Fibroblast of lung (primary cell): ENCODE measurements around the gene DDR2. TPM values are rescaled to one million over a fixed set of nuclear protein-coding genes. Genes with fewer than 3 reads are reported as not detected.
A peak's percentile ranks its signal among the peaks of the same experiment; 100 is the strongest.

ENCODE experiments used
- DNase-seq, 2 donors: peaks; one replicate each; pipeline versions ENCODE4 v3.0.0 to v3.0.0-alpha.2; 2010; ENCODE audit warnings: low read depth in 2 of 2
- H2AFZ ChIP-seq: 2 replicates; pipeline ENCODE4 v1.5.1; 2012; ENCODE audit warnings: low read length, control low read depth, inconsistent platforms
- H3K27ac ChIP-seq: 2 replicates; pipeline ENCODE4 v1.5.1; 2011; ENCODE audit warnings: low read length, control low read depth; ENCODE audit not compliant: insufficient read depth
- H3K27me3 ChIP-seq: 2 replicates; pipeline ENCODE4 v1.5.1; 2011; ENCODE audit warnings: mild to moderate bottlenecking, low read length; ENCODE audit not compliant: control insufficient read depth, insufficient read depth
- H3K36me3 ChIP-seq: 2 replicates; pipeline ENCODE4 v1.5.1; 2011; ENCODE audit warnings: low read length; ENCODE audit not compliant: control insufficient read depth, insufficient read depth
- H3K4me1 ChIP-seq: 2 replicates; pipeline ENCODE4 v1.5.1; 2011; ENCODE audit warnings: low read length; ENCODE audit not compliant: control insufficient read depth, insufficient read depth; ENCODE audit errors: extremely low read depth
- H3K4me2 ChIP-seq: 2 replicates; pipeline ENCODE4 v1.5.1; 2011; ENCODE audit warnings: low read length, control low read depth; ENCODE audit not compliant: insufficient read depth; ENCODE audit errors: extremely low read depth
- H3K4me3 ChIP-seq, 4 experiments: fragments of 200-600 bp in 1 of 4; sonication (generic) in 1 of 4; replicated peaks in 1 of 4; 2 replicates each; pipeline ENCODE4 v1.5.1; 2011 to 2016; ENCODE audit warnings: low read length in 4 of 4, low read depth in 3 of 4, mild to moderate bottlenecking in 3 of 4, control low read depth in 2 of 4, inconsistent platforms in 1 of 4, mixed read lengths in 1 of 4; ENCODE audit not compliant: insufficient read depth in 1 of 4; ENCODE audit errors: control extremely low read depth in 1 of 4
- H3K79me2 ChIP-seq: 2 replicates; pipeline ENCODE4 v1.5.1; 2012; ENCODE audit warnings: mild to moderate bottlenecking, low read length, inconsistent platforms; ENCODE audit not compliant: control insufficient read depth, insufficient read depth
- H3K9ac ChIP-seq: 2 replicates; pipeline ENCODE4 v1.5.1; 2011; ENCODE audit warnings: mild to moderate bottlenecking, low read length, control low read depth; ENCODE audit not compliant: insufficient read depth
- H3K9me3 ChIP-seq: 2 replicates; pipeline ENCODE4 v1.5.1; 2012; ENCODE audit warnings: low read depth, low read length; ENCODE audit not compliant: control insufficient read depth, insufficient read depth
- H4K20me1 ChIP-seq: 2 replicates; pipeline ENCODE4 v1.5.1; 2011; ENCODE audit warnings: low read length; ENCODE audit not compliant: control insufficient read depth, insufficient read depth; ENCODE audit errors: extremely low read depth
- EZH2 ChIP-seq: IDR thresholded peaks from 2 replicates; pipeline ENCODE4 v1.5.1; 2012; ENCODE audit warnings: low read length, control low read depth, mild to moderate bottlenecking; ENCODE audit errors: missing control alignments
- polyA plus RNA-seq, 2 donors: library from polyadenylated mRNA; depleted of rRNA in 1 of 2; stranded (reverse) in 1 of 2; unstranded in 1 of 2; fragments of >200 nt; gene quantifications; 2 replicates each; pipeline ENCODE4 v1.2.1, GENCODE V29; 2011 to 2012; ENCODE audit warnings: missing spikeins in 1 of 2
- total RNA-seq: library from RNA; depleted of rRNA; stranded (reverse); fragments of >200 nt; gene quantifications from 2 replicates; pipeline ENCODE4 v1.2.1, GENCODE V29; 2014
- TF ChIP-seq, protein P1 (sequence below), 2 donors: IDR thresholded peaks in 1 of 2; conservative IDR thresholded peaks in 1 of 2; 1 replicate in 1 of 2; 2 replicates in 1 of 2; pipeline ENCODE4 v1.5.1; 2011 to 2012; ENCODE audit warnings: low read length in 2 of 2, control low read depth in 1 of 2, inconsistent platforms in 1 of 2, low read depth in 1 of 2, mild to moderate bottlenecking in 1 of 2

DDR2 gene
- total and polyA plus RNA-seq, 2 donors (not counting 1 experiment from before 2014, with no cell fraction given): 192 to 303 TPM

GRCh38 chr1:162706606-162707005 is 74.3 kb downstream of the DDR2 start:
- no peak for DNase-seq
- peaks cover 78% of the 10 kb centered on the region for H3K79me2 ChIP-seq
- TF ChIP-seq, protein P1, sequence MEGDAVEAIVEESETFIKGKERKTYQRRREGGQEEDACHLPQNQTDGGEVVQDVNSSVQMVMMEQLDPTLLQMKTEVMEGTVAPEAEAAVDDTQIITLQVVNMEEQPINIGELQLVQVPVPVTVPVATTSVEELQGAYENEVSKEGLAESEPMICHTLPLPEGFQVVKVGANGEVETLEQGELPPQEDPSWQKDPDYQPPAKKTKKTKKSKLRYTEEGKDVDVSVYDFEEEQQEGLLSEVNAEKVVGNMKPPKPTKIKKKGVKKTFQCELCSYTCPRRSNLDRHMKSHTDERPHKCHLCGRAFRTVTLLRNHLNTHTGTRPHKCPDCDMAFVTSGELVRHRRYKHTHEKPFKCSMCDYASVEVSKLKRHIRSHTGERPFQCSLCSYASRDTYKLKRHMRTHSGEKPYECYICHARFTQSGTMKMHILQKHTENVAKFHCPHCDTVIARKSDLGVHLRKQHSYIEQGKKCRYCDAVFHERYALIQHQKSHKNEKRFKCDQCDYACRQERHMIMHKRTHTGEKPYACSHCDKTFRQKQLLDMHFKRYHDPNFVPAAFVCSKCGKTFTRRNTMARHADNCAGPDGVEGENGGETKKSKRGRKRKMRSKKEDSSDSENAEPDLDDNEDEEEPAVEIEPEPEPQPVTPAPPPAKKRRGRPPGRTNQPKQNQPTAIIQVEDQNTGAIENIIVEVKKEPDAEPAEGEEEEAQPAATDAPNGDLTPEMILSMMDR (conservative IDR thresholded peaks at IDR 0.05 in 1 of 2, IDR thresholded peaks at IDR 0.05 in 1 of 2; ENCODE audit: low read depth in 1 of 2, low read length in 2 of 2): no peak
- TF ChIP-seq EZH2: no peak
- H2AFZ ChIP-seq: no peak overlapping the region
- no peak overlapping the region for H3K4me3 ChIP-seq
- H3K4me1 ChIP-seq: peaks cover 28% of the 10 kb centered on the region
- H3K27me3 ChIP-seq: no peaks in the 10 kb centered on the region
- H3K27ac ChIP-seq: no peak overlapping the region
- no peaks in the 10 kb centered on the region for H4K20me1 ChIP-seq
- H3K9ac ChIP-seq: no peak overlapping the region
- no peak overlapping the region for H3K4me2 ChIP-seq
- H3K36me3 ChIP-seq: peaks cover 9% of the 10 kb centered on the region
- no peaks in the 10 kb centered on the region for H3K9me3 ChIP-seq

DNA sequence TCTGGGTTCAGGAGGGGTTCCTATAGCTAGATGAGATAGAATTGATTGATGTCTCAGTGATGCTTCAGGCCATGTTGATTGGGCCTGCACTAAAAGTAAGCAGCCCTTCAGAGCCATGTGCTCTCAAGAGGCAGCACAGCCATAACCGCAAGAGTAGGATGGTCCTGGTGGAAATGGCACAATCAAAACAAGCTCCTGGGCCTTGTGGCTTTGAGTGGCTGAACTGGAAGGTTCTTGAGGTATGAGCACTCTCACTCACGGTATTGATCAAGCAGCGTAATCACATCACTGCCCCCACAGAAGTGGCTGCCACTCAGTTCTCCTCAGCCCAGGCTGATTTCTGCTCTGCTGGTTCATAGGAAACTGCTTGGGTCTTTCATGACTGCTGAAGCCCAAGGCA is 76.0 kb downstream of the DDR2 start:
- no peak for DNase-seq
- Histone ChIP-seq H3K4me2 (no peak overlapping the region), H2AFZ (no peak overlapping the region), H3K79me2 (peaks cover 73% of the 10 kb centered on the region), H3K9ac (no peak overlapping the region), H3K27ac (no peak overlapping the region), H3K36me3 (peaks cover 9% of the 10 kb centered on the region), H4K20me1 (no peaks in the 10 kb centered on the region), H3K4me3 (no peak overlapping the region), H3K9me3 (no peaks in the 10 kb centered on the region), H3K27me3 (no peaks in the 10 kb centered on the region), H3K4me1 (peaks cover 28% of the 10 kb centered on the region)
- TF ChIP-seq, protein P1 (conservative IDR thresholded peaks at IDR 0.05 in 1 of 2, IDR thresholded peaks at IDR 0.05 in 1 of 2; ENCODE audit: low read depth in 1 of 2, low read length in 2 of 2): no peak
- no peak for TF ChIP-seq EZH2

DNA sequence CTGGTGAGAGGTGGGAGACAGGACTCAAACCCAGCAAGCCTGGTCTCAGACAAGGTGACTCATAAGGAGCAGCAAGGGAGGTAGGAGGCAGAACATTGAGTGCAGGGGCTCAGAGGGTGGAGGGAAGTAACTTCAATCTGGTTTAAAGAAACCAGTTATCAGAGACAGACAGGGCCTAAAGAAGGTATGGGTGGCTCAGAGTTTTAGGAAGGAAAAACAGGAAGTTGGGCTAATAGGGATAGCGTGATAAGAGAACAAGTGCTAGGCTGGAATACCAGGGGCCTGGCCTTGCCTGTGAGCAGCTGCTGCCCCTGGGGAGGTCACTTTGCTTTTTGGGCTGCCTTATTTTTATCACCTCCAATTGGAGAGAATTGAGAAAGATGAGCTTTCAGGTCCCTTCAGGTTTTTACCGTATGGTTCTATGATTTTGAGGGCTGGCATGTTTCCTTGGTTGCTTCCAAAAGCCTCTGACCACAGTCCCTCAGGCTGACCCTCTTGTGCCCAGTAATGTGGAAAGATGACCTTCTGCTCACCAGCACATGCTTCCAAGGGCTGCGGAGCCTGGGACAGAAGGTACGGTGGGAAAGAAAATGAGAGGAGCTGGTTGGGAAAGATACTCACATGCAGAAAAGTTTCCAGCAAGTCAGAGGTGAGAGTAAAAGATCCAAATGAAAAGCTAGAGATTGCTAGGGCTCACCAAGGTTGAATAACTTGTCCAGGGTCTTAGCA is 77.0 kb downstream of the DDR2 start:
- Histone ChIP-seq H3K79me2 (peaks cover 70% of the 10 kb centered on the region), H3K9me3 (no peaks in the 10 kb centered on the region)

More for the DNA sequence above, 77.0 kb downstream of the DDR2 start:
- no peaks in the 10 kb centered on the region for H3K27me3 ChIP-seq
- no peak for TF ChIP-seq EZH2
- TF ChIP-seq, protein P1 (conservative IDR thresholded peaks at IDR 0.05 in 1 of 2, IDR thresholded peaks at IDR 0.05 in 1 of 2; ENCODE audit: low read depth in 1 of 2, low read length in 2 of 2): no peak
- no peak for DNase-seq
- H3K36me3 ChIP-seq: peaks cover 9% of the 10 kb centered on the region
- no peak overlapping the region for H3K9ac ChIP-seq
- H4K20me1 ChIP-seq: no peaks in the 10 kb centered on the region
- peak overlapping the region; percentile 9 for H3K4me2 ChIP-seq
- peaks cover 25% of the 10 kb centered on the region for H3K4me1 ChIP-seq
- H3K4me3 ChIP-seq: no peak overlapping the region
- peak overlapping the region; percentile 49 for H3K27ac ChIP-seq
- no peak overlapping the region for H2AFZ ChIP-seq
